ENCODE results near the gene NAP1L3.

- no peak for TF ChIP-seq MYC (IDR thresholded peaks at IDR 0.05; ENCODE audit: low read depth, low read length)
- TF ChIP-seq CTCF (IDR thresholded peaks at IDR 0.05; ENCODE audit: low read depth, low read length): no peak
- TF ChIP-seq MAX (IDR thresholded peaks at IDR 0.05; ENCODE audit: low read depth, low read length): no peak
- no peak for TF ChIP-seq POLR2A (IDR thresholded peaks at IDR 0.05; ENCODE audit: extremely low read depth, insufficient read length)
These were observed at the start of gene NAP1L3 for GRCh38 chrX:93673056-93673868.
